Measurements from ENCODE around the gene FAM78A. TPM values are rescaled to one million over a fixed set of nuclear protein-coding genes. Genes with fewer than 3 reads are reported as not detected.

Gene FAM78A
- total and polyA plus RNA-seq, 2 of the 8 experiments (the other 6 are each of a cell fraction or from before 2014, with no cell fraction given): 3.1 TPM

- no peak for TF ChIP-seq CHD7 (IDR thresholded peaks at IDR 0.05; ENCODE audit: insufficient replicate concordance, low read length)
- no peak for TF ChIP-seq RBBP5 (IDR thresholded peaks at IDR 0.05; ENCODE audit: borderline replicate concordance, low read depth, low read length)
- no peak for TF ChIP-seq TBP (IDR thresholded peaks at IDR 0.05; ENCODE audit: low read depth, low read length)
Observed at GRCh38 chr9:131240047-131240921, 36.0 kb downstream of the FAM78A start (continued).

Data from H1 (cell line).